Measurements from ENCODE around the gene TRIP11.

TRIP11 gene

GRCh38 chr14:91919814-91920213 lies 120.0 kb downstream of the TRIP11 start:
- DNase-seq (ENCODE audit: low read depth in 2 of 2), result no peak

- no peak for DNase-seq (ENCODE audit: low read depth in 2 of 2)
Measured at GRCh38 chr14:91918186-91918883, 121.5 kb downstream of the TRIP11 start.
